SK-N-MC (cell line): ENCODE measurements around the gene JAKMIP1.

Experiments
- EZH2 ChIP-seq: fragments of 200-600 bp; sonication (generic); IDR thresholded peaks from one replicate; pipeline ENCODE4 v1.6.1; 2017; ENCODE audit warnings: antibody characterized with exemption
- POLR2AphosphoS5 ChIP-seq: IDR thresholded peaks from 2 replicates; pipeline ENCODE4 v1.6.1; 2012; ENCODE audit warnings: mild to moderate bottlenecking, low read depth, low read length, borderline replicate concordance

DNA sequence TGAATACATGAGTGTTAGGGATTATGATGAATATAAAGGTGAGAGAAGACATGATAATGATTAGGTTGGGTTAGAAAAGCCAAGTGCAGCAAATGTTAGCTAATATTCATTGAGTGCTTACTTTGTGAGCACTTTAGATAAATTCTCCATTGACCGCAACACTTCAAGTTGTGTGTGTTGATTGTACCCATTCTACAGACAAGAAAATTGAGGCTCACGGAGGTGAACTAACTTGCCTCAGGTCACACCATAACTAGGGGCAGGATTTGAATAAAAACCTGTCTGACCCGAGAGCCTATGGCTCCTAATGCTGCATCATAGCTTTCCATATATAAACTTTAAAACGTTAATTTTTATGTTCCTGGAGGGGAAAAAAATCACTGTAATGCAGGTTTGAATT lies 167.0 kb downstream of the JAKMIP1 start:
- no peak for TF ChIP-seq POLR2AphosphoS5
- TF ChIP-seq EZH2 = no peak
